ENCODE results near the gene SLC35B1. TPM values are rescaled to one million over a fixed set of nuclear protein-coding genes. Genes with fewer than 3 reads are reported as not detected.

The SLC35B1 gene
- total RNA-seq, 2 donors from 2014 or later = 59.4 to 80.5 TPM

DNA sequence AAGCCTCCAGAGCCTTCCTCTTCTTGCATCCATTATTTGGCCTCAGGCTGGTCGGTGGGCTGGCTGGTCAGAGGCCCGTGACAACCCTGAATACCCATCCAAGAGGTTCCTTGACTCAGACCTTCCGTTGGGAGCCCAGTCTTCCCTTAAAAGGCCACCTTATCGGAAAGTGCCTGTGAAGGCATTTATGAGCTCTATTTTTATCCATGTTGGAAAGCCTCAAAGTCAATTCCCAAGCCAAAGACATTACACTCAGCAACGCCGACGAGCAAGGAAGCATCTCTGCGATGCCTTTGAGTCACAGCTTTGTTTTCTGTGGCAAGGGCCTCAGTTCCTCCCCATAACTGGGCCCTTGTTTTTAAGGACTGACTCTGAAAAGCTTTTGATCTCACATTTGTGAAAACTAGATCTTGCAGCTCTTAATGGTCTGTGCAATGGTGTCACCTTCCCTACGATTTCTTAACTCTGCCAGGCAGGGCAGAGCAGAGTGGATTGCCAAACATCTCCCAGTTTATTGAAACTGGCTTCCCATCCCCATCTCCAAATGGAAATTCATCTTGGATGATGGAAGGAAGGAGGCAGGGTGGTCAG lies 16.6 kb downstream of the SLC35B1 start:
- Mint-ChIP-seq H3K27me3 (ENCODE audit: insufficient read depth) (peaks cover 23% of the 10 kb centered on the region), H3K36me3 (ENCODE audit: low read depth) (no peaks in the 10 kb centered on the region), H3K4me1 (peaks cover 14% of the 10 kb centered on the region), H3K9me3 (no peaks in the 10 kb centered on the region), H3K27ac (no peak overlapping the region), H3K4me3 (no peak overlapping the region)
- Histone ChIP-seq H3K9ac (ENCODE audit: extremely low read depth, low read length, poor library complexity, severe bottlenecking) (no peak overlapping the region), H3K36me3 (ENCODE audit: control insufficient read depth, insufficient read depth, low read length) (no peaks in the 10 kb centered on the region), H3K27ac (ENCODE audit: low read depth, low read length) (no peak overlapping the region), H3K4me3 (ENCODE audit: low read length) (no peak overlapping the region), H3K27me3 (ENCODE audit: control insufficient read depth, insufficient read depth, low read length, poor library complexity, severe bottlenecking) (no peaks in the 10 kb centered on the region), H3K4me1 (ENCODE audit: control insufficient read depth, insufficient read depth, low read length) (no peaks in the 10 kb centered on the region), H3K9me3 (ENCODE audit: control insufficient read depth, low read length) (no peaks in the 10 kb centered on the region)
- WGBS, 2 experiments (ENCODE audit: insufficient coverage in 1 of 2, insufficient read length in 1 of 2) = 93 to 96% methylated on average over 9 of the region's 9 CpGs
- TF ChIP-seq, protein P1, sequence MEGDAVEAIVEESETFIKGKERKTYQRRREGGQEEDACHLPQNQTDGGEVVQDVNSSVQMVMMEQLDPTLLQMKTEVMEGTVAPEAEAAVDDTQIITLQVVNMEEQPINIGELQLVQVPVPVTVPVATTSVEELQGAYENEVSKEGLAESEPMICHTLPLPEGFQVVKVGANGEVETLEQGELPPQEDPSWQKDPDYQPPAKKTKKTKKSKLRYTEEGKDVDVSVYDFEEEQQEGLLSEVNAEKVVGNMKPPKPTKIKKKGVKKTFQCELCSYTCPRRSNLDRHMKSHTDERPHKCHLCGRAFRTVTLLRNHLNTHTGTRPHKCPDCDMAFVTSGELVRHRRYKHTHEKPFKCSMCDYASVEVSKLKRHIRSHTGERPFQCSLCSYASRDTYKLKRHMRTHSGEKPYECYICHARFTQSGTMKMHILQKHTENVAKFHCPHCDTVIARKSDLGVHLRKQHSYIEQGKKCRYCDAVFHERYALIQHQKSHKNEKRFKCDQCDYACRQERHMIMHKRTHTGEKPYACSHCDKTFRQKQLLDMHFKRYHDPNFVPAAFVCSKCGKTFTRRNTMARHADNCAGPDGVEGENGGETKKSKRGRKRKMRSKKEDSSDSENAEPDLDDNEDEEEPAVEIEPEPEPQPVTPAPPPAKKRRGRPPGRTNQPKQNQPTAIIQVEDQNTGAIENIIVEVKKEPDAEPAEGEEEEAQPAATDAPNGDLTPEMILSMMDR (conservative IDR thresholded peaks at IDR 0.05) = no peak
- no peak for DNase-seq

DNA sequence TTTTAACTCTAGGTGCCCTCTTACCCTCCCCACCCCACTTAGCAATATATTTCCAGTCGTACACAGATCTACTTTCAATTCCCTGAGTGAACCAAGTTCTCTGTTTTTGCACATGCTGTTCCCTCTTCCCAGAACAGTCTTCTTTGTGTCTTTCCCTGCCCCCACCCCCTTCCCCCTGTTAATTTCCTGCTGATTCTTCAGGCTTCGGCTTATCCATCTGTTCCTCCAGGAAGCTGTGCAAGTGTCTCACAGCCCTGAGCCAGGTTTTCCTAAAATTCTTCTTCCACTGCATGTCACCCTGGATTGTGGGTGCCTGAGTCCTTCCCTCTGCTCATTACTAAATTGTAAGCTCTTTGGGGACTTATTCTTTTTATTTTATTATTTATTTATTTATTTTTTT lies 17.5 kb downstream of the SLC35B1 start:
- no peak overlapping the region for H3K9ac ChIP-seq (ENCODE audit: extremely low read depth, low read length, poor library complexity, severe bottlenecking)
- Mint-ChIP-seq H3K4me1 (peaks cover 13% of the 10 kb centered on the region), H3K27me3 (ENCODE audit: insufficient read depth) (peaks cover 20% of the 10 kb centered on the region), H3K27ac (no peak overlapping the region), H3K4me3 (no peak overlapping the region), H3K9me3 (no peaks in the 10 kb centered on the region), H3K36me3 (ENCODE audit: low read depth) (no peaks in the 10 kb centered on the region)
- WGBS, 2 experiments (ENCODE audit: insufficient coverage in 1 of 2, insufficient read length in 1 of 2) = 89 to 95% methylated on average over 2 of the region's 2 CpGs
- TF ChIP-seq, protein P1 (conservative IDR thresholded peaks at IDR 0.05) = no peak
- no peak overlapping the region for H3K27ac ChIP-seq (ENCODE audit: low read depth, low read length)
- H3K9me3 ChIP-seq (ENCODE audit: control insufficient read depth, low read length) = no peaks in the 10 kb centered on the region
- no peaks in the 10 kb centered on the region for H3K27me3 ChIP-seq (ENCODE audit: control insufficient read depth, insufficient read depth, low read length, poor library complexity, severe bottlenecking)
- no peaks in the 10 kb centered on the region for H3K36me3 ChIP-seq (ENCODE audit: control insufficient read depth, insufficient read depth, low read length)
- peak; percentile 39 for DNase-seq
- H3K4me1 ChIP-seq (ENCODE audit: control insufficient read depth, insufficient read depth, low read length) = no peaks in the 10 kb centered on the region
- no peak overlapping the region for H3K4me3 ChIP-seq (ENCODE audit: low read length)

DNA sequence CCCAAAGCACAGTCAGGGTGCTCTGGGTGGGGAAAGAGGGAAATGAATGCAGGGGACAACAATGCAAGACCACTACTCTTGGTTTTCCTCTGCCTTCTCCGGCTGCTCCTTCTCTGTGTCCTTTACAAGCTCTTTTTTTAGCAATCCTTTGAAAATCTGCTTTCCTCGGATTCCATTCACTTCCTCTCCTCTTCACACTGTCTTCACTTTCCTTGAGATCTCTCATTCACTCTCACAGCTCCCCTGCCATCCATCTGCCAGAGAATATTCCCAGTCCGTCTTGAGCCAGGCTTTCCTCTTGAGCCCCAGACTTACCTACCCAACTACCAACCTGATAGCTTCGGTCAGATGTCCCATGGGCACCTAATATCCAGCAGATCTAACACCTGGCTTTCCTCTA lies 18.9 kb downstream of the SLC35B1 start:
- H3K4me3 Mint-ChIP-seq = no peak overlapping the region
- H3K27me3 Mint-ChIP-seq (ENCODE audit: insufficient read depth) = peaks cover 13% of the 10 kb centered on the region
- Histone ChIP-seq H3K4me3 (ENCODE audit: low read length) (no peak overlapping the region), H3K9me3 (ENCODE audit: control insufficient read depth, low read length) (no peaks in the 10 kb centered on the region), H3K36me3 (ENCODE audit: control insufficient read depth, insufficient read depth, low read length) (no peaks in the 10 kb centered on the region), H3K27ac (ENCODE audit: low read depth, low read length) (no peak overlapping the region), H3K9ac (ENCODE audit: extremely low read depth, low read length, poor library complexity, severe bottlenecking) (no peak overlapping the region), H3K27me3 (ENCODE audit: control insufficient read depth, insufficient read depth, low read length, poor library complexity, severe bottlenecking) (no peaks in the 10 kb centered on the region), H3K4me1 (ENCODE audit: control insufficient read depth, insufficient read depth, low read length) (no peaks in the 10 kb centered on the region)
- peak; percentile 40 for DNase-seq
- H3K36me3 Mint-ChIP-seq (ENCODE audit: low read depth) = no peaks in the 10 kb centered on the region
- H3K4me1 Mint-ChIP-seq = peaks cover 9% of the 10 kb centered on the region
- 50 to 80% methylated on average over 2 to 4 of the region's 4 CpGs for WGBS, 2 experiments (ENCODE audit: insufficient coverage in 1 of 2, insufficient read length in 1 of 2)
- H3K27ac Mint-ChIP-seq = peak overlapping the region; percentile 18
- TF ChIP-seq, protein P1 (conservative IDR thresholded peaks at IDR 0.05) = no peak
- no peaks in the 10 kb centered on the region for H3K9me3 Mint-ChIP-seq

Data from endodermal cell (in vitro differentiated cells).